GM19438 (cell line): ENCODE data around the gene MAP3K3.

Experiments
- ATAC-seq: cut with Tn5 transposase; IDR thresholded peaks from one replicate; pipeline ENCODE4 v1.9.1; 2021; ENCODE audit warnings: low read depth; ENCODE audit not compliant: unreplicated experiment

The MAP3K3 gene

GRCh38 chr17:63689479-63689878, 67.3 kb downstream of the MAP3K3 start:
- no peak for ATAC-seq

GRCh38 chr17:63692195-63692816, 70.1 kb downstream of the MAP3K3 start:
- ATAC-seq: no peak

GRCh38 chr17:63693411-63694113, 71.3 kb downstream of the MAP3K3 start:
- ATAC-seq: no peak

GRCh38 chr17:63694229-63694949, 72.2 kb downstream of the MAP3K3 start:
- no peak for ATAC-seq

- no peak for ATAC-seq
These were observed 72.9 kb downstream of the MAP3K3 start for GRCh38 chr17:63694950-63695773.

GRCh38 chr17:63695889-63696288, 73.7 kb downstream of the MAP3K3 start:
- no peak for ATAC-seq

- ATAC-seq: no peak
These were observed 74.3 kb downstream of the MAP3K3 start for GRCh38 chr17:63696381-63696961.

- ATAC-seq: peak; percentile 14
These were observed 75.4 kb downstream of the MAP3K3 start for GRCh38 chr17:63697341-63698286.

- no peak for ATAC-seq
These were observed 76.2 kb downstream of the MAP3K3 start for GRCh38 chr17:63698381-63698885.

- peak; percentile 29 for ATAC-seq
These were observed 76.8 kb downstream of the MAP3K3 start for GRCh38 chr17:63698886-63699637.

- ATAC-seq: peak; percentile 5
These were observed 77.7 kb downstream of the MAP3K3 start, which contains the start of gene LIMD2 for GRCh38 chr17:63699638-63700527. LIMD2 (minus strand) TSS chr17:63700125; CDS start chr17:63699298, 827 bp downstream.

GRCh38 chr17:63700528-63701455, 78.6 kb downstream of the MAP3K3 start:
- no peak for ATAC-seq

- no peak for ATAC-seq
These were observed 79.2 kb downstream of the MAP3K3 start for GRCh38 chr17:63701456-63701820.

- ATAC-seq: no peak
These were observed 79.9 kb downstream of the MAP3K3 start for GRCh38 chr17:63701868-63702720.

GRCh38 chr17:63702721-63703015, 80.5 kb downstream of the MAP3K3 start:
- no peak for ATAC-seq

- ATAC-seq: no peak
These were observed 80.8 kb downstream of the MAP3K3 start for GRCh38 chr17:63703029-63703428.
